Ishikawa (cell line): ENCODE measurements around the gene GSN.

Source experiments
- CEBPB ChIP-seq: IDR thresholded peaks from 2 replicates; pipeline ENCODE4 v1.6.1; 2012
- CREB1 ChIP-seq: IDR thresholded peaks from 2 replicates; pipeline ENCODE4 v1.6.1; 2012; ENCODE audit warnings: low read depth
- EP300 ChIP-seq: IDR thresholded peaks from 2 replicates; pipeline ENCODE4 v1.6.1; 2012; ENCODE audit warnings: borderline replicate concordance
- NFIC ChIP-seq: IDR thresholded peaks from 2 replicates; pipeline ENCODE4 v1.6.1; 2012
- RAD21 ChIP-seq: IDR thresholded peaks from 2 replicates; pipeline ENCODE4 v1.6.1; 2012; ENCODE audit warnings: low read depth
- TAF1 ChIP-seq: IDR thresholded peaks from 2 replicates; pipeline ENCODE4 v1.6.1; 2012; ENCODE audit warnings: low read depth, mild to moderate bottlenecking
- TCF12 ChIP-seq: IDR thresholded peaks from 2 replicates; pipeline ENCODE4 v1.6.1; 2012; ENCODE audit warnings: low read depth
- YY1 ChIP-seq: IDR thresholded peaks from 2 replicates; pipeline ENCODE4 v1.6.1; 2012; ENCODE audit warnings: low read depth
- ZBTB7A ChIP-seq: IDR thresholded peaks from 2 replicates; pipeline ENCODE4 v1.6.1; 2012; ENCODE audit warnings: low read depth
- TF ChIP-seq, protein P1 (sequence below): IDR thresholded peaks from 2 replicates; pipeline ENCODE4 v1.6.1; 2012; ENCODE audit warnings: low read depth, mild to moderate bottlenecking
- TF ChIP-seq, protein P2 (sequence below): IDR thresholded peaks from 2 replicates; pipeline ENCODE4 v1.6.1; 2012

DNA sequence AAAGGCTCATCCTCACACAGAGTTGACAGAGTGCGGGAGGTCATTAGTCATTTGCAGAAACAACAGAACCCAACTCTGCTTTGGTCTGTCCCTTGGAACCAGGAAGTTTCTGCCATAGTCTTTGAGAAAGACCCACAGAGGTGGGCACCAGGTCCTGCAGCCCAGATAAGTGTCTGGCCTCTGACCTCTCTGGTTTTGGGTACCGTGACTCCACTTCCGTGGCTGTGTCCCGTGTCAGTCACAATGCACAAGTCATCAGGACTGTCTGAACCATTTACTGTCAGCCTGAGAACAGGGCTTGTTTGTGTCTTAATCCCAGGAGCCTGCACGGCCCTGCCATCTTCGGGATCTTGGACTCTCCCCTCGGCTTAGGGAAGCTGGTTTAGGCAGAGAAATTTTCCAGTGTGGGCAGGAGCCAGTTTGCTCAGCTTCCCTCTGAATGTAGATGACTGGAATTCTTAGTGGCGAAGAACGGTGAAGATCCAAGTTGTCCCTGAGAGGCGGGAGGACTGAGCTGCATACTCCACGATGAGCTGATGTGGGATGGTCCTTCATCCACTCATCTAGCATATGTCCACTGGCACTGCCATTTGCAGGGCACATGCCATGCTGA is 11.9 kb downstream of the GSN start:
- no peak for TF ChIP-seq EP300
- no peak for TF ChIP-seq TCF12
- TF ChIP-seq TAF1 = no peak
- TF ChIP-seq, protein P1, sequence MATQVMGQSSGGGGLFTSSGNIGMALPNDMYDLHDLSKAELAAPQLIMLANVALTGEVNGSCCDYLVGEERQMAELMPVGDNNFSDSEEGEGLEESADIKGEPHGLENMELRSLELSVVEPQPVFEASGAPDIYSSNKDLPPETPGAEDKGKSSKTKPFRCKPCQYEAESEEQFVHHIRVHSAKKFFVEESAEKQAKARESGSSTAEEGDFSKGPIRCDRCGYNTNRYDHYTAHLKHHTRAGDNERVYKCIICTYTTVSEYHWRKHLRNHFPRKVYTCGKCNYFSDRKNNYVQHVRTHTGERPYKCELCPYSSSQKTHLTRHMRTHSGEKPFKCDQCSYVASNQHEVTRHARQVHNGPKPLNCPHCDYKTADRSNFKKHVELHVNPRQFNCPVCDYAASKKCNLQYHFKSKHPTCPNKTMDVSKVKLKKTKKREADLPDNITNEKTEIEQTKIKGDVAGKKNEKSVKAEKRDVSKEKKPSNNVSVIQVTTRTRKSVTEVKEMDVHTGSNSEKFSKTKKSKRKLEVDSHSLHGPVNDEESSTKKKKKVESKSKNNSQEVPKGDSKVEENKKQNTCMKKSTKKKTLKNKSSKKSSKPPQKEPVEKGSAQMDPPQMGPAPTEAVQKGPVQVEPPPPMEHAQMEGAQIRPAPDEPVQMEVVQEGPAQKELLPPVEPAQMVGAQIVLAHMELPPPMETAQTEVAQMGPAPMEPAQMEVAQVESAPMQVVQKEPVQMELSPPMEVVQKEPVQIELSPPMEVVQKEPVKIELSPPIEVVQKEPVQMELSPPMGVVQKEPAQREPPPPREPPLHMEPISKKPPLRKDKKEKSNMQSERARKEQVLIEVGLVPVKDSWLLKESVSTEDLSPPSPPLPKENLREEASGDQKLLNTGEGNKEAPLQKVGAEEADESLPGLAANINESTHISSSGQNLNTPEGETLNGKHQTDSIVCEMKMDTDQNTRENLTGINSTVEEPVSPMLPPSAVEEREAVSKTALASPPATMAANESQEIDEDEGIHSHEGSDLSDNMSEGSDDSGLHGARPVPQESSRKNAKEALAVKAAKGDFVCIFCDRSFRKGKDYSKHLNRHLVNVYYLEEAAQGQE = no peak
- no peak for TF ChIP-seq RAD21
- TF ChIP-seq, protein P2, sequence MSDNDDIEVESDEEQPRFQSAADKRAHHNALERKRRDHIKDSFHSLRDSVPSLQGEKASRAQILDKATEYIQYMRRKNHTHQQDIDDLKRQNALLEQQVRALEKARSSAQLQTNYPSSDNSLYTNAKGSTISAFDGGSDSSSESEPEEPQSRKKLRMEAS = no peak
- no peak for TF ChIP-seq YY1
- no peak for TF ChIP-seq CREB1
- no peak for TF ChIP-seq NFIC
- no peak for TF ChIP-seq CEBPB
- TF ChIP-seq ZBTB7A = no peak
